Hepatocyte (in vitro differentiated cells): Measurements from ENCODE around the gene AGPS. TPM values are rescaled to one million over a fixed set of nuclear protein-coding genes. Genes with fewer than 3 reads are reported as not detected.
A peak's percentile ranks its signal among the peaks of the same experiment; 100 is the strongest.

Experiments used
- DNase-seq: peaks from one replicate; pipeline ENCODE4 v3.0.0-alpha.2; 2016; ENCODE audit warnings: low spot score
- H2AFZ ChIP-seq: fragments of 200-600 bp; sonication (generic); 2 replicates; pipeline ENCODE4 v1.6.0; 2016; ENCODE audit warnings: antibody characterized with exemption, mild to moderate bottlenecking
- H3K27ac ChIP-seq: fragments of 200-600 bp; sonication (generic); 2 replicates; pipeline ENCODE4 v1.5.1; 2016; ENCODE audit warnings: mild to moderate bottlenecking
- H3K27me3 ChIP-seq: fragments of 200-600 bp; sonication (generic); 2 replicates; pipeline ENCODE4 v1.6.1; 2016
- H3K36me3 ChIP-seq: fragments of 200-600 bp; sonication (generic); replicated peaks from 2 replicates; pipeline ENCODE4 v1.5.1; 2016; ENCODE audit warnings: low read depth; ENCODE audit not compliant: insufficient read depth
- H3K4me1 ChIP-seq: fragments of 200-600 bp; sonication (generic); 2 replicates; pipeline ENCODE4 v1.5.1; 2016; ENCODE audit warnings: mild to moderate bottlenecking, moderate library complexity; ENCODE audit not compliant: insufficient read depth
- H3K4me2 ChIP-seq: fragments of 200-600 bp; sonication (generic); 2 replicates; pipeline ENCODE4 v1.6.0; 2016
- H3K4me3 ChIP-seq: fragments of 200-600 bp; sonication (generic); 2 replicates; pipeline ENCODE4 v1.5.1; 2016; ENCODE audit warnings: mild to moderate bottlenecking
- H3K79me2 ChIP-seq: fragments of 200-600 bp; sonication (generic); 2 replicates; pipeline ENCODE4 v1.6.0; 2017; ENCODE audit warnings: mild to moderate bottlenecking
- H3K9me2 ChIP-seq: fragments of 200-600 bp; sonication (generic); replicated peaks from 2 replicates; pipeline ENCODE4 v1.6.0; 2017; ENCODE audit warnings: mild to moderate bottlenecking; ENCODE audit not compliant: insufficient read depth
- H3K9me3 ChIP-seq: fragments of 200-600 bp; sonication (generic); 2 replicates; pipeline ENCODE4 v1.5.1; 2016; ENCODE audit warnings: low read depth, mild to moderate bottlenecking
- H4K20me1 ChIP-seq: fragments of 200-600 bp; sonication (generic); 2 replicates; pipeline ENCODE4 v1.6.0; 2016; ENCODE audit warnings: mild to moderate bottlenecking; ENCODE audit not compliant: insufficient read depth, poor library complexity, severe bottlenecking
- EZH2 ChIP-seq: fragments of 200-600 bp; sonication (generic); IDR thresholded peaks from 2 replicates; pipeline ENCODE4 v1.6.1; 2016; ENCODE audit warnings: antibody characterized with exemption, mild to moderate bottlenecking, borderline replicate concordance
- EZH2phosphoT487 ChIP-seq: fragments of 200-600 bp; sonication (generic); IDR thresholded peaks from one replicate; pipeline ENCODE4 v1.6.1; 2018; ENCODE audit warnings: antibody characterized with exemption, mild to moderate bottlenecking, low read depth, moderate library complexity; ENCODE audit not compliant: unreplicated experiment, severe bottlenecking
- WGBS: methylation state at CpG from one replicate; pipeline ENCODE4 v1.1.6; 2016; ENCODE audit warnings: low lambda C conversion rate; ENCODE audit errors: missing lambda C conversion rate; 5-methylcytosine and 5-hydroxymethylcytosine counted together
- polyA plus RNA-seq: library from polyadenylated mRNA; unstranded; fragments of >200 nt; fragmentation: Nextera tagmentation; extraction: Ambion mirVana; gene quantifications from 2 replicates; pipeline ENCODE4 v1.2.1, GENCODE V29; 2016
- total RNA-seq: library from RNA; depleted of rRNA; stranded (reverse); fragments of >200 nt; gene quantifications from 2 replicates; pipeline ENCODE4 v1.2.3, GENCODE V29; 2014
- TF ChIP-seq, protein P1 (sequence below): fragments of 200-600 bp; sonication (generic); IDR thresholded peaks from 2 replicates; pipeline ENCODE4 v1.5.1; 2016; ENCODE audit warnings: antibody characterized with exemption, mild to moderate bottlenecking; ENCODE audit not compliant: poor library complexity

Gene AGPS
- total and polyA plus RNA-seq, 2 experiments from 2014 or later, result 26.6 to 36.1 TPM

DNA sequence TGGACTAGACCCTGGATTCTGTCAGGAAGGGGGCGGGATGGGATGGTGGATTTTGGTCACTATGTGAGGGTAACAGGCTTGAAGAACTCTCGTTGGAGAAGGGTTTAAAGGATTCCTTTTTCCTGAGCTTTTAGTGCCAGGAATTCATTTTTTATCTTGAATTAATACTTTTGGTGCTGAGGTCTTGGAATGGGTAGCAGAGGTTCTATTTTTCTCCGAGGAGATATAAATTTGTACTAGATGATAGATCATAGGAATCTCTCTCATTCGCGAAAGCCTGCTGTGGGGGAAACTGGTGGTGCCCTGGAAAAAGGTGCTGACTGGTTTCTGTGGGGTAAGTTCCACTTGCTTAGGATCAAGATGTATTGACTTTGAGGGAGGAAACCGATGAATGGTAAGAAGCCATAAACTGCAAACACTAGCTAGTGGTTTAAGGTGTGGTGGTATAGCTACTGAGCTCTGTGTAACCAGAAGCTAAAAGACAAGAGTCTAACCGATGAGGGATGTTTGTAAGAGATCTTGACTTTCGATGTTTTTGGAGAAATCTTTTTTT, 706 bp downstream of the AGPS start:
- peak overlapping the region; percentile 93 for H3K4me2 ChIP-seq
- H3K9me2 ChIP-seq, result no peaks in the 10 kb centered on the region
- no peaks in the 10 kb centered on the region for H3K9me3 ChIP-seq
- peaks cover 3% of the 10 kb centered on the region for H4K20me1 ChIP-seq
- no peaks in the 10 kb centered on the region for H3K36me3 ChIP-seq
- DNase-seq, result peak; percentile 28
- peaks cover 18% of the 10 kb centered on the region for H3K4me1 ChIP-seq
- H3K79me2 ChIP-seq, result peaks cover 46% of the 10 kb centered on the region
- peak overlapping the region; percentile 100 for H2AFZ ChIP-seq
- H3K4me3 ChIP-seq, result peak overlapping the region; percentile 73
- 23% methylated on average over 8 of the region's 8 CpGs for WGBS
- peak overlapping the region; percentile 87 for H3K27ac ChIP-seq
- TF ChIP-seq, protein P1, sequence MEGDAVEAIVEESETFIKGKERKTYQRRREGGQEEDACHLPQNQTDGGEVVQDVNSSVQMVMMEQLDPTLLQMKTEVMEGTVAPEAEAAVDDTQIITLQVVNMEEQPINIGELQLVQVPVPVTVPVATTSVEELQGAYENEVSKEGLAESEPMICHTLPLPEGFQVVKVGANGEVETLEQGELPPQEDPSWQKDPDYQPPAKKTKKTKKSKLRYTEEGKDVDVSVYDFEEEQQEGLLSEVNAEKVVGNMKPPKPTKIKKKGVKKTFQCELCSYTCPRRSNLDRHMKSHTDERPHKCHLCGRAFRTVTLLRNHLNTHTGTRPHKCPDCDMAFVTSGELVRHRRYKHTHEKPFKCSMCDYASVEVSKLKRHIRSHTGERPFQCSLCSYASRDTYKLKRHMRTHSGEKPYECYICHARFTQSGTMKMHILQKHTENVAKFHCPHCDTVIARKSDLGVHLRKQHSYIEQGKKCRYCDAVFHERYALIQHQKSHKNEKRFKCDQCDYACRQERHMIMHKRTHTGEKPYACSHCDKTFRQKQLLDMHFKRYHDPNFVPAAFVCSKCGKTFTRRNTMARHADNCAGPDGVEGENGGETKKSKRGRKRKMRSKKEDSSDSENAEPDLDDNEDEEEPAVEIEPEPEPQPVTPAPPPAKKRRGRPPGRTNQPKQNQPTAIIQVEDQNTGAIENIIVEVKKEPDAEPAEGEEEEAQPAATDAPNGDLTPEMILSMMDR, result no peak
- H3K27me3 ChIP-seq, result no peaks in the 10 kb centered on the region

- DNase-seq, result no peak
- Histone ChIP-seq H3K4me2 (peak overlapping the region; percentile 93), H2AFZ (no peak overlapping the region), H3K4me1 (peaks cover 18% of the 10 kb centered on the region), H3K36me3 (no peaks in the 10 kb centered on the region), H4K20me1 (peaks cover 3% of the 10 kb centered on the region), H3K79me2 (peaks cover 50% of the 10 kb centered on the region), H3K4me3 (peak overlapping the region; percentile 73), H3K9me2 (no peaks in the 10 kb centered on the region), H3K27ac (peak overlapping the region; percentile 36), H3K9me3 (no peaks in the 10 kb centered on the region), H3K27me3 (no peaks in the 10 kb centered on the region)
- TF ChIP-seq, protein P1, result no peak
- no peak for TF ChIP-seq EZH2
- TF ChIP-seq EZH2phosphoT487, result no peak
- 71% methylated on average over 8 of the region's 8 CpGs for WGBS
Measured at GRCh38 chr2:177393824-177394593, 1.4 kb downstream of the AGPS start.

DNA sequence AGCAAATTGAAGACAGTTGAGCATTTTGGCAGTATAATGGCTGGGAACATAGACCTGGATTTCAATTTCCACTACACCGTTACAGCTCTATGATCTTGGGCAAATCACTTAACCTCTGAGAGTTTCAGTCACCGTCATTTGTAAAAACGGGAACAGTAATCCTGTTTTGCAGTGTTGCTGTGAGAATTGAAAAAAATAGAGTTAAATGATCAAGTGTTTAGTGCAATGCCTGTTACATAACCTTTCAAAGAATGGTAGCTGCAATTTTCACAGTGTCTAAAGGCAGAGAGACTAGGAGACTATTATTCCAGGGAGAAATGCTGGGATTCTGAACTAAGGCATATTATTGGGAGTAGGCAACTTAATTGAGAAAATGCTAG, 2.0 kb downstream of the AGPS start:
- no peak overlapping the region for H3K4me3 ChIP-seq
- no peaks in the 10 kb centered on the region for H3K27me3 ChIP-seq
- peaks cover 56% of the 10 kb centered on the region for H3K79me2 ChIP-seq
- DNase-seq, result no peak
- peak overlapping the region; percentile 93 for H3K4me2 ChIP-seq
- no peaks in the 10 kb centered on the region for H3K9me2 ChIP-seq
- no peaks in the 10 kb centered on the region for H3K36me3 ChIP-seq
- H3K4me1 ChIP-seq, result peaks cover 18% of the 10 kb centered on the region
- TF ChIP-seq EZH2phosphoT487, result no peak
- TF ChIP-seq, protein P1, result no peak
- TF ChIP-seq EZH2, result no peak
- WGBS, result 79% methylated on average over 3 of the region's 3 CpGs
- H3K9me3 ChIP-seq, result no peaks in the 10 kb centered on the region
- no peak overlapping the region for H2AFZ ChIP-seq
- peaks cover 3% of the 10 kb centered on the region for H4K20me1 ChIP-seq
- H3K27ac ChIP-seq, result no peak overlapping the region
